Measurements from ENCODE around the gene BRIP1. TPM values are rescaled to one million over a fixed set of nuclear protein-coding genes. Genes with fewer than 3 reads are reported as not detected.
A peak's percentile ranks its signal among the peaks of the same experiment; 100 is the strongest.

The BRIP1 gene
- total and polyA plus RNA-seq, 9 of the 15 experiments (the other 6 are each of a cell fraction or from before 2014, with no cell fraction given) = 2.4 to 17.5 (median 11.2) TPM

- no peak overlapping the region for H3K9ac ChIP-seq (ENCODE audit: insufficient read depth in 1 of 2, low read depth in 2 of 2, low read length in 2 of 2)
- H3K4me3 ChIP-seq = no peak overlapping the region
- TF ChIP-seq ZNF586 (CRISPR knock-in tag; conservative IDR thresholded peaks at IDR 0.05) (no peak), HDAC6 (IDR thresholded peaks at IDR 0.05; ENCODE audit: low read depth, low read length) (no peak), ZNF324 (CRISPR knock-in tag; IDR thresholded peaks at IDR 0.05) (no peak)
- TF ChIP-seq, protein P1, sequence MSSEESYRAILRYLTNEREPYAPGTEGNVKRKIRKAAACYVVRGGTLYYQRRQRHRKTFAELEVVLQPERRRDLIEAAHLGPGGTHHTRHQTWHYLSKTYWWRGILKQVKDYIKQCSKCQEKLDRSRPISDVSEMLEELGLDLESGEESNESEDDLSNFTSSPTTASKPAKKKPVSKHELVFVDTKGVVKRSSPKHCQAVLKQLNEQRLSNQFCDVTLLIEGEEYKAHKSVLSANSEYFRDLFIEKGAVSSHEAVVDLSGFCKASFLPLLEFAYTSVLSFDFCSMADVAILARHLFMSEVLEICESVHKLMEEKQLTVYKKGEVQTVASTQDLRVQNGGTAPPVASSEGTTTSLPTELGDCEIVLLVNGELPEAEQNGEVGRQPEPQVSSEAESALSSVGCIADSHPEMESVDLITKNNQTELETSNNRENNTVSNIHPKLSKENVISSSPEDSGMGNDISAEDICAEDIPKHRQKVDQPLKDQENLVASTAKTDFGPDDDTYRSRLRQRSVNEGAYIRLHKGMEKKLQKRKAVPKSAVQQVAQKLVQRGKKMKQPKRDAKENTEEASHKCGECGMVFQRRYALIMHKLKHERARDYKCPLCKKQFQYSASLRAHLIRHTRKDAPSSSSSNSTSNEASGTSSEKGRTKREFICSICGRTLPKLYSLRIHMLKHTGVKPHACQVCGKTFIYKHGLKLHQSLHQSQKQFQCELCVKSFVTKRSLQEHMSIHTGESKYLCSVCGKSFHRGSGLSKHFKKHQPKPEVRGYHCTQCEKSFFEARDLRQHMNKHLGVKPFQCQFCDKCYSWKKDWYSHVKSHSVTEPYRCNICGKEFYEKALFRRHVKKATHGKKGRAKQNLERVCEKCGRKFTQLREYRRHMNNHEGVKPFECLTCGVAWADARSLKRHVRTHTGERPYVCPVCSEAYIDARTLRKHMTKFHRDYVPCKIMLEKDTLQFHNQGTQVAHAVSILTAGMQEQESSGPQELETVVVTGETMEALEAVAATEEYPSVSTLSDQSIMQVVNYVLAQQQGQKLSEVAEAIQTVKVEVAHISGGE (CRISPR knock-in tag; IDR thresholded peaks at IDR 0.05) = peak in 1 of 3 experiments; percentile 85; a peak in 2 of 6 replicates
- peaks cover 16% of the 10 kb centered on the region; the same call in 2 of the 3 replicates for H3K36me3 ChIP-seq (ENCODE audit: control insufficient read depth, insufficient read depth, low read length)
- no peaks in the 10 kb centered on the region for H3K9me3 ChIP-seq (replicated peaks; ENCODE audit: control insufficient read depth, insufficient read depth, low read depth, low read length)
- H3K27me3 ChIP-seq (ENCODE audit: control insufficient read depth in 2 of 2, insufficient read depth in 2 of 2, low read length in 2 of 2) = no peaks in the 10 kb centered on the region
- no peaks in the 10 kb centered on the region for H3K79me2 ChIP-seq (ENCODE audit: control insufficient read depth, insufficient read depth, low read length)
- ChIA-PET CTCF (ENCODE audit: low intra/inter-chr PET ratio) (no interaction called here), POLR2A (interaction anchor here (1.8 kb wide), 1 partner anchor 10 kb away, joined by 5 read pairs; no protein-coding TSS in a partner anchor)
- no peak overlapping the region for H3K27ac ChIP-seq (ENCODE audit: extremely low read depth, low read depth, low read length)
- intact Hi-C loops (cut with micrococcal nuclease) = no loop called here
- FAIRE-seq (no peak), DNase-seq (ENCODE audit: extremely low read depth in 1 of 4, low spot score in 3 of 4) (no peak), ATAC-seq (no peak)
- WGBS (ENCODE audit: insufficient coverage, low coverage, missing lambda C conversion rate) = 94% methylated on average over 2 of the region's 2 CpGs
- no peaks in the 10 kb centered on the region for H4K20me1 ChIP-seq (replicated peaks; ENCODE audit: control insufficient read depth, insufficient read depth, low read length)
- no peak overlapping the region for H3K4me2 ChIP-seq (ENCODE audit: insufficient read depth, low read length)
- no peaks in the 10 kb centered on the region for H3K4me1 ChIP-seq (replicated peaks in 1 of 2; ENCODE audit: control insufficient read depth in 2 of 2, insufficient read depth in 2 of 2, low read length in 2 of 2)
- in situ Hi-C loops (cut with MboI) = no loop called here
- H3K9me1 ChIP-seq (ENCODE audit: control insufficient read depth, insufficient read depth, low read length) = no peaks in the 10 kb centered on the region
- BruUV-seq (replicated peaks) = no TSS peak
- no peak overlapping the region for H2AFZ ChIP-seq (ENCODE audit: low read depth, low read length)
Measured at GRCh38 chr17:61825448-61826137, 37.7 kb downstream of the BRIP1 start.
